Keratinocyte (primary cell): ENCODE results near the gene WNT7B. TPM values are rescaled to one million over a fixed set of nuclear protein-coding genes. Genes with fewer than 3 reads are reported as not detected.

Experiments
- DNase-seq: peaks from one replicate; pipeline ENCODE4 v3.0.0-alpha.2; 2011; ENCODE audit warnings: low read depth, missing footprints, low spot score
- FAIRE-seq: peaks from 2 replicates; lab custom pipeline; 2011; peaks lifted over from hg19 to GRCh38; lab: Jason Lieb, UNC
- H2AFZ ChIP-seq: 2 replicates; pipeline ENCODE4 v1.6.0; 2012; ENCODE audit warnings: low read length, control low read depth, inconsistent platforms; ENCODE audit not compliant: control insufficient read depth
- H3K27ac ChIP-seq: 2 replicates; pipeline ENCODE4 v1.5.1; 2011; ENCODE audit warnings: low read length; ENCODE audit not compliant: control insufficient read depth, insufficient read depth
- H3K27me3 ChIP-seq: 3 replicates; pipeline ENCODE4 v1.6.0; 2011; ENCODE audit warnings: low read length; ENCODE audit not compliant: control insufficient read depth, insufficient read depth; ENCODE audit errors: extremely low read depth
- H3K36me3 ChIP-seq, 2 experiments: 2 replicates in 1 of 2; 3 replicates in 1 of 2; pipeline ENCODE4 v1.5.1; 2011; ENCODE audit warnings: low read length in 2 of 2, mild to moderate bottlenecking in 1 of 2; ENCODE audit not compliant: control insufficient read depth in 2 of 2, insufficient read depth in 2 of 2; ENCODE audit errors: extremely low read depth in 1 of 2
- H3K4me1 ChIP-seq: 3 replicates; pipeline ENCODE4 v1.5.1; 2011; ENCODE audit warnings: low read length; ENCODE audit not compliant: control insufficient read depth, insufficient read depth; ENCODE audit errors: extremely low read depth
- H3K4me2 ChIP-seq: 3 replicates; pipeline ENCODE4 v1.6.0; 2011; ENCODE audit warnings: low read depth, low read length; ENCODE audit not compliant: control insufficient read depth, insufficient read depth; ENCODE audit errors: extremely low read depth
- H3K4me3 ChIP-seq, 3 experiments: fragments of 200-600 bp in 1 of 3; sonication (generic) in 1 of 3; 2 replicates in 2 of 3; 3 replicates in 1 of 3; pipeline ENCODE4 v1.5.1; 2011 to 2016; ENCODE audit warnings: low read length in 3 of 3, mild to moderate bottlenecking in 3 of 3, control low read depth in 2 of 3, inconsistent platforms in 1 of 3, low read depth in 1 of 3, mixed read lengths in 1 of 3, mixed run types in 1 of 3, moderate library complexity in 1 of 3; ENCODE audit not compliant: control insufficient read depth in 2 of 3, insufficient read depth in 2 of 3; ENCODE audit errors: extremely low read depth in 1 of 3
- H3K79me2 ChIP-seq: 2 replicates; pipeline ENCODE4 v1.6.0; 2012; ENCODE audit warnings: low read length; ENCODE audit not compliant: control insufficient read depth, insufficient read depth
- H3K9ac ChIP-seq: 3 replicates; pipeline ENCODE4 v1.6.0; 2011; ENCODE audit warnings: low read length; ENCODE audit not compliant: control insufficient read depth, insufficient read depth; ENCODE audit errors: extremely low read depth
- H3K9me1 ChIP-seq: 3 replicates; pipeline ENCODE4 v1.6.0; 2011; ENCODE audit warnings: low read length; ENCODE audit not compliant: control insufficient read depth, insufficient read depth; ENCODE audit errors: extremely low read depth
- H3K9me3 ChIP-seq: 2 replicates; pipeline ENCODE4 v1.5.1; 2012; ENCODE audit warnings: low read depth, low read length; ENCODE audit not compliant: control insufficient read depth
- H4K20me1 ChIP-seq: 3 replicates; pipeline ENCODE4 v1.6.0; 2011; ENCODE audit warnings: low read length; ENCODE audit not compliant: control insufficient read depth, insufficient read depth; ENCODE audit errors: extremely low read depth
- CTCF ChIP-seq, 3 experiments: IDR thresholded peaks in 1 of 3; conservative IDR thresholded peaks in 1 of 3; optimal IDR thresholded peaks in 1 of 3; 2 replicates in 2 of 3; 3 replicates in 1 of 3; pipeline versions ENCODE3 to v1.5.1; 2011; ENCODE audit warnings: low read length in 3 of 3, mild to moderate bottlenecking in 3 of 3, moderate library complexity in 2 of 3, control low read depth in 1 of 3, inconsistent platforms in 1 of 3; ENCODE audit not compliant: insufficient read depth in 2 of 3; ENCODE audit errors: extremely low read depth in 1 of 3
- EZH2 ChIP-seq: IDR thresholded peaks from one replicate; pipeline ENCODE4 v1.6.1; 2012; ENCODE audit warnings: inconsistent platforms, mild to moderate bottlenecking, low read length, moderate library complexity
- dilution Hi-C: fragments of 300-500 bp; cut with MboI; formaldehyde crosslinking; loops from one replicate; pipeline ENCODE4 v1.7.0; 2020; ENCODE audit warnings: low sequenced_read_pairs; ENCODE audit not compliant: extremely low pct_ligation_motif_present
- polyA plus RNA-seq, 5 experiments: library from polyadenylated mRNA; depleted of rRNA in 3 of 5; stranded (reverse) in 3 of 5; stranded (forward) in 1 of 5; unstranded in 1 of 5; fragments of >200 nt; gene quantifications; 1 replicate in 1 of 5; 2 replicates in 3 of 5; 3 replicates in 1 of 5; pipeline versions ENCODE4 v1.2.1 to v1.2.3, GENCODE V29; 2011 to 2012; ENCODE audit warnings: missing spikeins in 2 of 5, low read depth in 1 of 5, low replicate concordance in 1 of 5

The WNT7B gene
- polyA plus RNA-seq, 1 donor (not counting 4 experiments of a cell fraction or from before 2014, with no cell fraction given) = 1.7 TPM

- Histone ChIP-seq H2AFZ (no peak overlapping the region), H3K36me3 (no peaks in the 10 kb centered on the region), H3K4me2 (no peak overlapping the region), H3K9me1 (no peaks in the 10 kb centered on the region), H3K4me1 (peaks cover 14% of the 10 kb centered on the region), H4K20me1 (no peaks in the 10 kb centered on the region), H3K4me3 (no peak overlapping the region), H3K27ac (no peak overlapping the region), H3K9ac (no peak overlapping the region), H3K79me2 (no peaks in the 10 kb centered on the region), H3K9me3 (no peaks in the 10 kb centered on the region), H3K27me3 (peaks cover 39% of the 10 kb centered on the region)
- DNase-seq = no peak
- no peak for TF ChIP-seq EZH2
- no peak for TF ChIP-seq CTCF (optimal IDR thresholded peaks at IDR 0.05 in 1 of 3, IDR thresholded peaks at IDR 0.05 in 1 of 3, conservative IDR thresholded peaks at IDR 0.05 in 1 of 3; ENCODE audit: extremely low read depth in 1 of 3, insufficient read depth in 2 of 3, low read length in 3 of 3)
- FAIRE-seq = no peak
- dilution Hi-C loops = no loop called here
Measured at GRCh38 chr22:45871721-45872120, 105.2 kb downstream of the WNT7B start.

Other genes starting within 250 kb of the WNT7B start
- 3.8 to 5.7 TPM (median 4.9 TPM) in 3 replicates for gene PPARA, start 173.4 kb upstream of the WNT7B start, polyA plus RNA-seq